Measurements from ENCODE around the gene ABCC3.
A peak's percentile ranks its signal among the peaks of the same experiment; 100 is the strongest.

Gene ABCC3

DNA sequence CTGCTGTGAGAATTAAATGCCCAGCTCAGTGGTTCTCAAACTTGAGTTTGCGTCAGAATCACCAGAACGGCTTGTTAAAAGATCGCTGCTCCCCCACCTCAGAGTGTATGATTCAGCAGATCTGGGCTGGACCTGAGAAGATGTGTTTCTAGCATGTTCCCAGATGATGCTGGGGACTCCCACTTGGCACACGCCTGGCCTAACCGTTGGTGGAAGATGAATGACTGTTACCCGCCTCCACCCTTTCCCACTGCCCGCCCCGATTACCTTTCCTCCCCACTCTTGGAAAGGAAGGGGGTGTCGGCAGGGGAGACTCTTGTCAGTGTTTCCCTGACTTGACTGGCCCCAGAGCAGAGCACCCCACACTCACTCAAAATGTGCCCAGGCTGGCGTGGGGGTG lies 29.3 kb upstream of the ABCC3 start:
- DNase-seq, result no peak

GRCh38 chr17:50607522-50608175 lies 27.0 kb upstream of the ABCC3 start:
- no peak for DNase-seq

GRCh38 chr17:50608700-50609379 lies 25.8 kb upstream of the ABCC3 start:
- no peak for DNase-seq

DNA sequence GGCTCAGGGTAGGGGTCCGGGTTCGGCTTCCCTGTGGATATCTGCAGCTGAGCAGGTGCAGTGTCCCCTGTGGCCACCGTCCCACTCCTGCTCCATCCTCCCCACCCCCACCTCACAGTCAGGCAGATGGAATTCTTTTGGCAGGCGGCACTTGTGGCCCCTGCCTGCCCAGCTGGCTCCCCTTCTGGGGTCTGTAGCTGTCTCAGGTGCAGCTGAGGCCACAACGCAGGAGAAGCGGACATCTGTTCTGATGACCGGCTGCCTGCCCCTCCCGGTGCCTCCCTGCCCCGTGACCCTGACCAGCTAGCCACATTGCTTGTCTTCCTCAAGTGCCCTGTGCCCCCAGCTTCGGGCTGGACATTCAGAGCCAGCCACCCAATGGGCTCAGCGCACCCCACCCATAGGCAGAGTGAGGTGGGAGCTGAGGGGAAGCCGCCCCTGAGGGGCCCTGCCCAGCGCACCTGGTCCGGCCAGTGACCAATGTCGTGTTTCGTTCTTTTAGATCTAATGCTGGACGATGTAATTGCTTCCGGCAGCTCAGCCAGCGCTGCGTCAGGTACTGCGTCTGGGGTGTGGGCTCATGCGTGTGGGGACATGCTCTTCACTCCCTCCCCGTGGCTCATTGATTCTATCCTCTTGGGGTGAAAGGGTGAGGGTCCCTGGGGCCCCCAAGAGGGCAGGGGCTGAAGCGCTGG lies 25.2 kb upstream of the ABCC3 start:
- no peak for DNase-seq

- no peak for DNase-seq
Measured at GRCh38 chr17:50611634-50612033, 23.0 kb upstream of the ABCC3 start.

DNA sequence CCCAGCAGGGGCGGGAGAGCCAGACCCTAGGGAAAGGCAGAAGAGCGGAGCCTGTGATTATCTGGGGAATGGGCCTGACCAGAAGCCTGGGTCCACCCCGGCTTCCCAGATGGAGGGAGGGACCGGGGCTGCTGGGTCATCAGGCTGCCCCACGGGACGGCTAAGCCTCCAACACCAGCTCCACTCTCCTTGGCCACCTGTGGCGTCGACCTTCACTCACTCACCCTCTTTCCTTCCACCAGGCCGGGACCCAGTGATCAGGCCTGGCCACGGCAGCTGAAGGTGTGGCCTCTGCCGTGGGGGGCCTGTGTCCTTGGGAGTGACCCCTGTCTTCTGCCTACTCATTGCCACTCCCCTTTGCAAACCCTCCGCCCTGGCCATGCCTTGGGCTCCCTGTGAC lies 22.4 kb upstream of the ABCC3 start:
- no peak for DNase-seq

GRCh38 chr17:50613007-50613992 lies 21.4 kb upstream of the ABCC3 start:
- peak; percentile 6 for DNase-seq

DNA sequence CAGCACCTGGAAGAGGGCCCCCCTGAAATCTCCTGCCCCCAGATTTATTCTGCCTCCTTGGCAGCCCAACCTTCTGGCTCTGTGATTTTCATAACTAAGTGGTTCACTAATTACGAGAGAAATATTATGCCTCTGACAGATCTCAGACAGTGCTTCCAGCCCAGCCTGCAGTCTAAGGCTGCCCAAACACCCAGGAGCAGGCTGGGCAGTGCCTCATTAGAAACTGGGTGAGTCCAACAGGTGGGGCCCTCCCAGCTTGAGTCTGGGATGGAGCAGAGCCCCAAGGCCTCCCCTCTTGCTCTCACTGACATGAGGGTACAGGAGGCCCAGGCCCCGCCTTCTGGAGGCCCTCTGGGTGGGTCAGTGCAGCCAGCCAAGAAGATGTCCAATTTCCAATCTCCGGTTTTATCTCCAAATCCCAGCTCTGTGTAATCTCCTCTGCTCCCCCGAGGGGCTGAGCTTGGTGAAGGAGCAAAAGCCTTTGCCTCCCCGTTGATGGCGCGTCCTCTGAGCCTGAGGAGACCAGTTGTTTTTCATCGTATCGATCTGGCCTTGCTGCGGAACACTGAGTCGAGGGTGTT lies 20.1 kb upstream of the ABCC3 start:
- no peak for DNase-seq

DNA sequence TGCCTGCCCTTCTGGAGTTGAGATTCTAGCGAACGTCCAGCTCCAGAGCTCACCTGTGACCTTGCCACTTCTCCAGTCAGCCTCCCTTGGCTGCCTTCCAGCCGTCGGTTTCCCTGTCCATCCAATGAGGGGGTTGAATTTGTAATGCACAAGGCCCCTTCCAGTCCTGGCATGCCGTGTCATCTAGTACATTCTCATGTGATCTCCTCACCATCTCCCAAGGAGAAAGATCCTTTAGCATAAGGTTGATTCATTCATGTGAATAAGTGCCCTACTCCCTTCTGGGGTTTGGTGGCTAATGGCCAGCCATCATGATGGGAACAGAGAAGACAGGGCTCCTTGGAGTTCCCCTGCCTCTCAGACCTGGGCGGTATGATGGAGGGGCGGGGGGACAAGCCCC lies 18.9 kb upstream of the ABCC3 start:
- no peak for DNase-seq

GRCh38 chr17:50618300-50618699 lies 16.4 kb upstream of the ABCC3 start:
- no peak for DNase-seq

GRCh38 chr17:50618941-50619340 lies 15.7 kb upstream of the ABCC3 start:
- DNase-seq, result no peak

DNA sequence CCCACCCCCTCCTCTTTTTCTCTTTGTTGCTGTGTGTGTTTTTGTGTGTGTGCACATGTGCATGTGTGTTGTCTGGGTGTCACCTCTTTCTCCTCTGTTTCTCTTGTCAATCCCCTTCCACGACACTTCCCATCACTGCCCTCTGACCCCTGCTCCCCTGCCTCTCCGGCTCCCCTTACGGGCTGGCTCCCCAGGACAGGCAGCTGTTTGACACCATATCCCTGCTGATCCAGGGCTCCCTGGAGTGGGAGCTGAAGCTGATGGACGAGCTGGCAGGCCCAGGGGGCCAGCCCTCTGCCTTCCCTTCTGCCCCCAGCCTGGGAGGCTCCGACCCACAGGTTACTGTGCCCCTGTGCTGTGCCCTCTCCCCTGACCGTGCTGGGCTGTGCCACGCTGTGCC lies 15.2 kb upstream of the ABCC3 start:
- DNase-seq, result no peak

- no peak for DNase-seq
Measured at GRCh38 chr17:50620237-50620636, 14.4 kb upstream of the ABCC3 start.

- no peak for DNase-seq
Measured at GRCh38 chr17:50620858-50621257, 13.8 kb upstream of the ABCC3 start.

GRCh38 chr17:50621574-50622031 lies 13.1 kb upstream of the ABCC3 start:
- no peak for DNase-seq

DNA sequence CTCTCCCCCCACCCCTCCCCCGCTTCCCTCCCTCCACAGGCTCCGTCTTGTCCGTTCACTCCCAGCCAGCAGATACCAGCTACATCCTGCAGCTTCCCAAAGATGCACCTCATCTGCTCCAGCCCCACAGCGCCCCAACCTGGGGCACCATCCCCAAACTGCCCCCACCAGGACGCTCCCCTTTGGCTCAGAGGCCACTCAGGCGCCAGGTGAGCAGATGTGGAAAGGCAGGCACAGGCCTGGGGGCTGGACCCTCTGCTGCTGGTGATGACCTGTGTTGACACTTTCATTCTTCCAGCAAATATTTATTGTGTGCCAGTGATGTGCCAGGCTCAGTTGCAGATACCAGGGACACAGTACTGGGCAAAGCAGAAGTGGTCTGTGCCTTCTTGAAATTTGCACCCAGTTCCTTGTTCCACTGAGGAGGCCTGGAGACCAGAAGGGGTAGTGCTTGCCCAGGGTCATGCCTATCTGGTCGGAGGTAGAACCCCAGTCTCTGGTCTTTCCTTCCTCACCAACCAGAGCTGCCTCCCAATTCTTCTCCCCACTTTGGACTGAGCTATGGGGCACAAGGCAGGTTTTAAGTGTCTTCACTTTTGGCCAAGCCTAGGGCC lies 10.3 kb upstream of the ABCC3 start:
- no peak for DNase-seq

- DNase-seq, result no peak
Measured at GRCh38 chr17:50625032-50625871, 9.4 kb upstream of the ABCC3 start.

GRCh38 chr17:50626037-50626574 lies 8.6 kb upstream of the ABCC3 start:
- DNase-seq, result peak; percentile 57

DNA sequence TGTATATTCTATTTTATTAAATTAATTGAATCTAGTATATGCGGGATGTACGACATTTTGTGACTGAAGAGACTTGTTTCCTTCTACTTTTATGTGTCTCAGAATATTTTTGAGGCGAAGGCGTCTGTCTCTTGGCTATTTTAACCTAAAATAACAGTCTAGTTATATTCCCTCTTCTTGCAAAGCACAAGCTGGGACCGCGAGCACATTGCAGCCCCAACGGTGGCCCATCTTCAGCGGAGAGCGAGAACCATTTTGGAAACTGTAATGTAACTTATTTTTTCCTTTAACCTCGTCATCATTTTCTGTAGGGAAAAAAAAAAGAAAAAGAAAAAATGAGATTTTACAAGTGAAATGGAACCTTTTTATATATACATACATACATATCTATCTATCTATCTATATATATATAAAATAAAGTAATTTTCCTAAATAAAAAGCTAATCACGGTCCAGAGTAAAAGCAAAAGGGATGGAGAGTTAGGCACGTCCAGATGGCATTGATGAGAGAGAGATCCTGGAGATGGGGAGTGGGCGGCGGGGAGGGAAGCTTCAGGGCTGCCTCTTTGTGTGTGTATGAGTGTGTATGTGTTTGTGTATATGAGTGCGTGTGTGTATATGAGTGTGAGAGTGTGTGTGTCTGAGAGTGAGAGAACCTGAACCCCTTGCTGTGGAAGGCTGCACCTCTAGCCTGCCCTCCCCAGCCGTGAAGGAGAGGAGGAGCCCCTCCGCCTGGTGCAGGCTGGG lies 7.5 kb upstream of the ABCC3 start:
- DNase-seq, result no peak

All from kidney glomerular epithelial cell (primary cell).